Right cardiac atrium (tissue), 5 donors: Measurements from ENCODE around the gene ARFGAP3. TPM values are rescaled to one million over a fixed set of nuclear protein-coding genes. Genes with fewer than 3 reads are reported as not detected.

Experiments
- ATAC-seq, 2 donors: fragments of 200-7000 bp; cut with Tn5 transposase; one replicate each; pipeline versions ENCODE4 v1.8.0 to v1.9.1; 2020; ENCODE audit warnings: moderate library complexity in 2 of 2, mild to moderate bottlenecking in 1 of 2
- DNase-seq, 3 donors: peaks; one replicate each; pipeline ENCODE4 v3.0.0-alpha.2; 2020
- H3K27ac ChIP-seq: one replicate; pipeline ENCODE4 v1.5.1; 2013; ENCODE audit warnings: mild to moderate bottlenecking, low read length, control low read depth, moderate library complexity
- H3K27me3 ChIP-seq: one replicate; pipeline ENCODE4 v1.6.1; 2013; ENCODE audit not compliant: control insufficient read depth, insufficient read depth
- H3K4me1 ChIP-seq: one replicate; pipeline ENCODE4 v1.6.1; 2013; ENCODE audit warnings: low read length; ENCODE audit not compliant: control insufficient read depth, insufficient read depth
- H3K4me3 ChIP-seq: one replicate; pipeline ENCODE4 v1.5.1; 2013; ENCODE audit warnings: low read length, control low read depth
- H3K9me3 ChIP-seq: one replicate; pipeline ENCODE4 v1.6.1; 2013; ENCODE audit warnings: low read length; ENCODE audit not compliant: control insufficient read depth
- WGBS: extraction: QIAGEN DNeasy Blood & Tissue Kit; methylation state at CpG from one replicate; pipeline ENCODE4 v1.1.7; 2013; 5-methylcytosine and 5-hydroxymethylcytosine counted together
- intact Hi-C, 4 donors: fragments of 100-400 bp; cut with DNase I; formaldehyde crosslinking; loops; one replicate each; pipeline versions ENCODE4 v1.11.0 to v1.14.0; 2022 to 2023
- polyA plus RNA-seq: library from polyadenylated mRNA; stranded (reverse); fragments of 200-250 nt; gene quantifications from one replicate; pipeline ENCODE4 v1.2.3, GENCODE V29; 2013
- total RNA-seq, 4 donors: library from RNA; stranded (reverse); fragmentation: NEBNext Ultra II Directional; extraction: Animal tissue kit (Norgen Biotek cat#: 25700); gene quantifications; one replicate each; pipeline ENCODE4 v1.2.1, GENCODE V29; 2021
- donor health status: healthy with polysubstance abuse.
- donor health status: DM: no; HTN: yes; CAD: no.
- donor health status: DM: no; HTN: no; CAD: no.
- donor health status: DM: no; HTN: yes; CAD: no; lungs with severe emphysema.
- donor health status: DM: yes; HTN: yes; CAD: no.

ARFGAP3 gene
- total and polyA plus RNA-seq, 5 donors = 17.0 to 37.7 (median 26.3) TPM

DNA sequence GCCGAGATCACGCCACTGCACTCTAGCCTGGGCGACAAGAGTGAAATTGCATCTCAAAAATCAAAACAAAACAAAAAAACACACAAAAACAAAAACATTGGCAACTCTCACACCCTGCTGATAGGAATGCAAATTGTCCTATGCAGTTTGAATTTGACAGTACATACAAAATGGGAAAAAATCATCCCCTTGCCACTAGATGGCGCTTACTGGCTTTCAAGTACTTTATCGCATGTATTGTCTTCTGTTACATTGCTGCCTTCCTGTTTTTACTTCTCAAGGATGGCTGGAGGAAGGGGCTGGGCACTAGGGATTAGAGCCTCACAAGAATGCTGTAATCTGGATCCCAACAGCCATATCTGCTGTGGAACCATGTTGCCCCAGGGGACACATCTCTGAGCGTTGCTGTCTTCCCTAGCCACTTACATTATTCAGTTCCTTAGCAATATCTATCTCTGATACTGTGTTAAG lies 77.0 kb downstream of the ARFGAP3 start:
- Histone ChIP-seq H3K27me3 (no peaks in the 10 kb centered on the region), H3K9me3 (no peaks in the 10 kb centered on the region), H3K4me3 (no peak overlapping the region), H3K27ac (peak overlapping the region; percentile 25), H3K4me1 (no peaks in the 10 kb centered on the region)
- DNase-seq = peak in 2 of 3 donors; percentile 19 to 28
- intact Hi-C loops = no loop called here
- 25% methylated on average over 6 of the region's 6 CpGs for WGBS
- ATAC-seq = peak; percentile 80 to 89

GRCh38 chr22:42777126-42777525 lies 79.9 kb downstream of the ARFGAP3 start:
- intact Hi-C loops = no loop called here

DNA sequence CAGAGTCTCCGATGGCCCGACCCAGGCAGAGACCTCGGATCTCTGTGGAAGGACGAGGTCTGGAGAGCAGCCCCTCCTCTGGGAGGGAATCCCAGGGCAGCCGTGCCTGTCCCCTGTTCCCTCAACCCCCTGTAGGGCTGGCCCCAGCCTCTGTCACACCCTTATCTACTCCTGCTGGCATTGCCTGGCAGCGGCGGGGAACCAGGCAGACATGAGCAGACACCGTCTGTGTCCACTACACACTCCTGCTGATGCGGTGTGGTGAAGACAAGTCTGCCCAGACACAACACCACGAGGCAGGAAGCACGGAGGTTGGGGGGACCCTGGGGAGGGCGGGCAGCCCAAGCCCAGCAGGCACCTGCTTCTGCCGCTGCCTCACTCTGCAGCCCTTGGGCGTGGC lies 83.9 kb downstream of the ARFGAP3 start:
- Histone ChIP-seq H3K4me1 (peaks cover 2% of the 10 kb centered on the region), H3K27ac (no peak overlapping the region), H3K4me3 (no peak overlapping the region), H3K27me3 (no peaks in the 10 kb centered on the region), H3K9me3 (no peaks in the 10 kb centered on the region)
- intact Hi-C loops = no loop called here
- ATAC-seq = peak; percentile 46 to 58
- DNase-seq = peak in 2 of 3 donors; percentile 75 to 79
- WGBS = 35% methylated on average over 14 of the region's 14 CpGs

More at GRCh38 chr22:42777126-42777525, 79.9 kb downstream of the ARFGAP3 start:
- no peak overlapping the region for H3K4me3 ChIP-seq
- 83% methylated on average over 12 of the region's 12 CpGs for WGBS
- no peaks in the 10 kb centered on the region for H3K4me1 ChIP-seq
- no peaks in the 10 kb centered on the region for H3K9me3 ChIP-seq
- DNase-seq = peak in 2 of 3 donors; percentile 2 to 21
- no peaks in the 10 kb centered on the region for H3K27me3 ChIP-seq
- H3K27ac ChIP-seq = no peak overlapping the region
- no peak for ATAC-seq

DNA sequence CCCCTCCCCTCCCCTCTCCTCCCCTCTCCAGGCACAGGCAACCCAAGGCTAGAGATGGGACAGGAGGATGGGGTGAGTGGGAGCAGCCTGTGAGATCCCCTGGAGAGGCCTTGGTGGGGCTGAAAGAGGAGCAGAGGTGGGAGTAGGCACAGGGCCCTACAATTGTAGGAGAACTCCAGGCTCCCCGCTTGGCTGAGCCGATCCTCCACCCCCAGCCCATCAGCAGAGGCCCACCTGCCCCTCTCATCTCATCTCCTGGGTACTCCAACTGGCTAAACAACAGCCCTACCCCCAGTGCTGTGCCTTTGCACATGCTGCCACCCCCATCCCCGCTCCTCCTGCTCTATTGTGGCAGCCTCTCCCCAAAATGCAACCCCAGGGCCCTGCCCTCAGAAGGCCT lies 84.4 kb downstream of the ARFGAP3 start:
- ATAC-seq (no peak), DNase-seq (peak in 1 of 3 donors; percentile 30)
- H3K9me3 ChIP-seq = no peaks in the 10 kb centered on the region
- H3K27ac ChIP-seq = no peak overlapping the region
- H3K27me3 ChIP-seq = no peaks in the 10 kb centered on the region
- H3K4me1 ChIP-seq = peaks cover 2% of the 10 kb centered on the region
- intact Hi-C loops = no loop called here
- H3K4me3 ChIP-seq = no peak overlapping the region
- 97% methylated on average over 3 of the region's 3 CpGs for WGBS

DNA sequence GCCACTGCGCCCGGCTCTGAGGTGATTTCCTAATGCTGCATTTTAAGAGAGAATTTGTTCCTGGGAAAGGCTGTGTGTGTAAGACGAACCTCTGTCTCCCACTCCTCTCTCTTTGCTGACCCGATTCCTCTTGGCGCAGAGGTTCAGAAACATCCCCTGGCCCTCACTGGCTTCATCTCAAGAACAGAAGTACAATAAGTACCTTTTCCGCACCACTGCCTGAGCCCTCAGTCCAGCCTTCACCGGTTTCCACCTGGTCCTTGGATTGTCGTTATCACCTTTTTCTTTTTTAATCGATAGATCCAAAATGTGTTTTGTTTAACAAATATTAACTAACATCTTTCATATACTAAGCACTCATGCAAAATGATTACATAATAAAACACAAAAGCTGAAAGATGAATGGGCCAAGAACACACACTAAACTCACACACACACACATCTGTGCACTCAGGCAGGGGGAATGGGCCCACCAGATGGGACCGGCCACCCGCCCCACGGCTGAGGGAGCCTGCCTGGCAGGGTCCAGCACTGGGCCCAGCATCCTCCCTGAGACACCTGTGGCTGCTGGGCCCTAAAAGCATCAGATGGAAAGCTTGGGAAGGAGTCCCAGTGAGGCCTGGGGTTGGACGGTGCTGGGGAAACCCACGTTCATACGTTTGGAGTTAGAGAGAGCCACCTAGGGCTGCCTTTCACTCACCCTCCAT lies 86.0 kb downstream of the ARFGAP3 start:
- Histone ChIP-seq H3K4me1 (peaks cover 2% of the 10 kb centered on the region), H3K4me3 (no peak overlapping the region), H3K27ac (no peak overlapping the region), H3K9me3 (no peaks in the 10 kb centered on the region), H3K27me3 (no peaks in the 10 kb centered on the region)
- WGBS = 92% methylated on average over 15 of the region's 15 CpGs
- DNase-seq (peak in 1 of 3 donors; percentile 35), ATAC-seq (no peak)
- intact Hi-C loops = no loop called here

DNA sequence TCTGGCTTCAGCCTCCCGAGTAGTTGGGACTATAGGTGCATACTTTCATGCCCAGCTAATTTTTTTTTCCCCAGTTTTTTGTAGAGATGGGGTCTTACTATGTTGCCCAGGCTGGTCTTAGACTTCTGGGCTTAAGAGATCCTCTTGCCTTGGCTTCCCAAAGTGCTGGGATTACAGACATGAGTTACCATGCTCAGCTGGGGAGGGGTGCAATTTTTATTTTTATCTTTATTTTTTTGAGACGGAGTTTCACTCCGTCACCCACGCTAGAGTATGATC lies 86.7 kb downstream of the ARFGAP3 start:
- no peaks in the 10 kb centered on the region for H3K9me3 ChIP-seq
- no peak for ATAC-seq
- peaks cover 2% of the 10 kb centered on the region for H3K4me1 ChIP-seq
- WGBS = 84% methylated on average over 4 of the region's 4 CpGs
- H3K27ac ChIP-seq = no peak overlapping the region
- no peak for DNase-seq
- H3K27me3 ChIP-seq = no peaks in the 10 kb centered on the region
- H3K4me3 ChIP-seq = no peak overlapping the region
- intact Hi-C loops = no loop called here

- H3K27ac ChIP-seq = no peak overlapping the region
These were observed 87.3 kb downstream of the ARFGAP3 start for GRCh38 chr22:42769574-42770447.

DNA sequence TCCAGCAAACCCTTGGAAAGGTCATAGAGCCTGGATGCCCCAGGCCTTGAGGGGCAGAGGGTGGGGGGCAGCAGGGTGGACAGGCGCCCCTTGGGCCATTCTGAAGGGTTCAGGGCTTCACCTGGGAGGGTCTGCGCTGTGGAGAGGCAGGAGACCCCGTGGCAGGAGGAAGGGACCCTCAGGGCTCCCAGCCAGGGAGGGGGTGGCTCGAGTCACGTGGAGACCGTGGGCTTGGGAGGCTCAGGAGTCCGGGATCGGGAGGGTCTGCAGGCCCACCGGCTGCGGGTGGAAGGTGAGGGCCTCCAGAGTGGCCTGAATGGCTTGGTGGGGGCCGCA lies 87.9 kb downstream of the ARFGAP3 start:
- Histone ChIP-seq H3K4me3 (no peak overlapping the region), H3K27me3 (no peaks in the 10 kb centered on the region), H3K27ac (no peak overlapping the region), H3K9me3 (no peaks in the 10 kb centered on the region), H3K4me1 (peaks cover 2% of the 10 kb centered on the region)
- DNase-seq (no peak), ATAC-seq (peak in 1 of 2 donors; percentile 2)
- intact Hi-C loops = no loop called here
- WGBS = 92% methylated on average over 11 of the region's 11 CpGs

More at GRCh38 chr22:42769574-42770447, 87.3 kb downstream of the ARFGAP3 start:
- ATAC-seq (peak; percentile 70 to 83), DNase-seq (peak; percentile 82 to 88 (median 83))
- Histone ChIP-seq H3K27me3 (no peaks in the 10 kb centered on the region), H3K4me3 (no peak overlapping the region), H3K4me1 (peaks cover 2% of the 10 kb centered on the region), H3K9me3 (no peaks in the 10 kb centered on the region)
- intact Hi-C loops = no loop called here
- WGBS = 40% methylated on average over 50 of the region's 50 CpGs

- H3K27me3 ChIP-seq = no peaks in the 10 kb centered on the region
- intact Hi-C loops = no loop called here
- H3K9me3 ChIP-seq = no peaks in the 10 kb centered on the region
- H3K4me1 ChIP-seq = peaks cover 2% of the 10 kb centered on the region
- H3K27ac ChIP-seq = no peak overlapping the region
- ATAC-seq = no peak
- H3K4me3 ChIP-seq = no peak overlapping the region
- 89% methylated on average over 22 of the region's 22 CpGs for WGBS
- DNase-seq = no peak
These were observed 88.6 kb downstream of the ARFGAP3 start for GRCh38 chr22:42768385-42769035.

GRCh38 chr22:42766860-42767259 lies 90.2 kb downstream of the ARFGAP3 start:
- peak in 1 of 2 donors; percentile 17 for ATAC-seq
- intact Hi-C loops = no loop called here
- no peaks in the 10 kb centered on the region for H3K27me3 ChIP-seq
- H3K4me3 ChIP-seq = no peak overlapping the region
- no peak overlapping the region for H3K27ac ChIP-seq
- peaks cover 2% of the 10 kb centered on the region for H3K4me1 ChIP-seq
- no peaks in the 10 kb centered on the region for H3K9me3 ChIP-seq
- no peak for DNase-seq
- 65% methylated on average over 8 of the region's 8 CpGs for WGBS

GRCh38 chr22:42764895-42765363 lies 92.1 kb downstream of the ARFGAP3 start:
- DNase-seq (peak in 1 of 3 donors; percentile 37), ATAC-seq (no peak)
- H3K4me3 ChIP-seq = no peak overlapping the region
- no peaks in the 10 kb centered on the region for H3K27me3 ChIP-seq
- H3K9me3 ChIP-seq = no peaks in the 10 kb centered on the region
- no peak overlapping the region for H3K27ac ChIP-seq
- H3K4me1 ChIP-seq = peaks cover 2% of the 10 kb centered on the region
- intact Hi-C loops = no loop called here
- 80% methylated on average over 11 of the region's 11 CpGs for WGBS
